GM23338 (cell line): ENCODE results near the gene KIF18B.

Experiments
- CTCF ChIP-seq, 2 experiments: fragments of 200-600 bp in 1 of 2; sonication (generic) in 1 of 2; conservative IDR thresholded peaks; 2 replicates each; pipeline versions ENCODE4 v1.5.1 to v1.6.1; 2016 to 2017; ENCODE audit warnings: antibody characterized with exemption in 2 of 2, low read depth in 2 of 2, mild to moderate bottlenecking in 2 of 2, moderate library complexity in 1 of 2
- POLR2AphosphoS5 ChIP-seq: IDR thresholded peaks from 2 replicates; pipeline ENCODE4 v1.6.1; 2016; ENCODE audit warnings: antibody characterized with exemption, low read depth

- no peak for TF ChIP-seq CTCF (conservative IDR thresholded peaks at IDR 0.05; ENCODE audit: low read depth in 2 of 2)
- no peak for TF ChIP-seq POLR2AphosphoS5
Observed at GRCh38 chr17:44965481-44966234, 18.1 kb upstream of the KIF18B start.
